ENCODE measurements around the gene DNAJC25.

Gene DNAJC25

DNA sequence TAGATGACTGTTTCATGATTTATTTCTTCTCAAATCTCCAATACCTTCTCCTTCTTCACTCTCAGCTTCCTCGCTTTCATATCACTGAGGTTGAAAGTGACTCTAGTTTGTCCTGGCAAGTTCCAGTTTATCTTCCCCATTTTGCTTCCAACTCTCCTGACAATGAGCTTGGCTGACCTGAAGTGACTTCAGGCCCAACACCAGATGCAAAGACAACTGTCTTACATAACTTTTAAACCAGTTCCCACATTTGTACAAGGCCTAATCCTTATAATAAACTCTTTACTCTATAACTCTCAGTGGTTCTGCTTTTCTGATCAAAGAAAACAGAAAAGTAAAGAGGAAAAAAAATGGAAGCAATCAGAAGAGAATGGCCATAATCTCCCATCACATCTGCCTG, 52.3 kb downstream of the DNAJC25 start:
- Histone ChIP-seq H3K27ac (ENCODE audit: low read depth, low read length) (no peak overlapping the region), H3K36me3 (ENCODE audit: control insufficient read depth in 5 of 5, insufficient read depth in 5 of 5, low read length in 5 of 5) (peaks cover 0 to 5% (median 1%) of the 10 kb centered on the region in 5 donors), H3K27me3 (ENCODE audit: control insufficient read depth in 5 of 5, insufficient read depth in 4 of 5, low read length in 5 of 5) (no peaks in the 10 kb centered on the region), H3K4me1 (ENCODE audit: control insufficient read depth in 5 of 5, insufficient read depth in 5 of 5, low read length in 5 of 5) (peaks cover 0 to 7% (median 3%) of the 10 kb centered on the region in 5 donors), H3K4me3 (ENCODE audit: low read depth in 1 of 5, low read length in 5 of 5) (no peak overlapping the region), H3K9ac (ENCODE audit: low read length in 5 of 5) (no peak overlapping the region), H3K9me3 (ENCODE audit: control insufficient read depth in 5 of 5, low read length in 5 of 5) (no peaks in the 10 kb centered on the region)

DNA sequence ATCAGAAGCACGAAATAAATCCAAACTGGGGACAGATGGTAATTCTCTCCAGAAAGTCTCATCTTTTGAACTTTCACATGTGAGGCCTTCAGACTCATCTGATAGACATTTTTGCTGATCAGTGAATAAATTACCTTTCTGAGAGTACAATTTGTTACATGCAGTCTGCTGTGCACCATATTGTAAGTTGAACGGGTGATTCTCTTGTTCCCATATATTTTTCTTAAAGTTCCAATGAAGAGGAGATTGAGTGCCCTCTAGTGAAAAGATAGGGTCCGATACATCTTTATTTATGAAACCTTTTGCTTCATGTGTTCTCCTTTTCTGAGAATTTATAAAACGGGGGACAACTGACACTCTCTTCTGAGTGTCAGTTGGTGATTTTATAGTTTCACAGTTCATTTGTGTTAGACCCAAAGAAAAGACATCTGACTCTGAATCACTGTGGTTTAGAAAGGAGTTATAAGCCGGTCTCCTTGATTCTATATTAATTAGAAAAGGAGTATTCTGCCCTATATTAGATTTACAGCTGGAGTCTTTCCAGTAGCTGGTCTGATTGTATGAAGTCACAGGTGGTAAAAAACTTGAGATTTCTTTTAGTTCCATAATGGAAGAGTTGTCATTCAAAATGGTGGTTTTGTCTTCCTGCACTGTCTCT, 60.7 kb downstream of the DNAJC25 start:
- Histone ChIP-seq H3K36me3 (ENCODE audit: control insufficient read depth in 5 of 5, insufficient read depth in 5 of 5, low read length in 5 of 5) (no peaks in the 10 kb centered on the region), H3K4me1 (ENCODE audit: control insufficient read depth in 5 of 5, insufficient read depth in 5 of 5, low read length in 5 of 5) (peaks cover 0 to 3% (median 0%) of the 10 kb centered on the region in 5 donors), H3K9ac (ENCODE audit: low read length in 5 of 5) (no peak overlapping the region), H3K9me3 (ENCODE audit: control insufficient read depth in 5 of 5, low read length in 5 of 5) (no peaks in the 10 kb centered on the region), H3K27ac (ENCODE audit: low read depth, low read length) (no peak overlapping the region), H3K4me3 (ENCODE audit: low read depth in 1 of 5, low read length in 5 of 5) (no peak overlapping the region), H3K27me3 (ENCODE audit: control insufficient read depth in 5 of 5, insufficient read depth in 4 of 5, low read length in 5 of 5) (no peaks in the 10 kb centered on the region)

DNA sequence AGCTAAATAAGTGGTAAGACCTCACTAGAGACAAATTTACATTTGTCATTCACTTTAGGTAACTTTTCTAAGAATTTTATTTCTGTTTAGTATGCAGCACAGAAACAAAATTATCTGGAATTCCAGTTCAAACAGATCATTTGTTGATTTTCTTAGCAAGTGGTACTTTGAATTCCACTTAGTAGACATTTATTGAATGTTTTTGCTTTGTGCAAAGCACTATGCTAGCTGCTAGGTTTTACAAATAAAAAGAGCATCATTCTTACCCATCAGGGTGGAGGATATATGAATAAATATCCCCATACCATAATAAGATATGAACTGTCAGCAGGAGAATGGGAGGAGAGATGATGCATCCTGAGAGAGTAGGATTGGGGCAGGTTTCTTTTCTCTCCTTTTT, 65.7 kb downstream of the DNAJC25 start:
- H3K4me1 ChIP-seq (ENCODE audit: control insufficient read depth in 5 of 5, insufficient read depth in 5 of 5, low read length in 5 of 5) = peaks cover 0 to 6% (median 0%) of the 10 kb centered on the region in 5 donors
- no peak overlapping the region for H3K4me3 ChIP-seq (ENCODE audit: low read depth in 1 of 5, low read length in 5 of 5)
- no peak overlapping the region for H3K27ac ChIP-seq (ENCODE audit: low read depth, low read length)

DNA sequence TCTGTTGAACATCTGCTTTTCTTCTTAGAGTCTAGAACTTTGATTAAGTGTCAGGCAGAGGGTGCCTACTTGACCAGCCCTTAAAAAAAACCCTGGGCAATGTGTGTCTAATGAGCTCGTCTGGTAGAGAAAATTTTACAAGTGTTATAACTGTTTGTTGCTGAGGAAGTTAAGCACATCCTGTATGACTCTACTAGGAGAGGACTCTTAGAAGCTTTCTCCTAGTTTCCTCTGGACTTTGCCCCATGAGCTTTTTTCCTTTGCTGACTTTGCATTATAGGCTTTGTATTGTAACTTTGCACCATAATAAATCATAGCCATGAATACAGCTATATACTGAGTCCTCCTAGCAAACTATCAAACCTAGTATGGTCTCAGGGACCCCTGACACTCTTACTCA, 69.6 kb downstream of the DNAJC25 start:
- Histone ChIP-seq H3K9ac (ENCODE audit: low read length in 5 of 5) (no peak overlapping the region), H3K9me3 (ENCODE audit: control insufficient read depth in 5 of 5, low read length in 5 of 5) (no peaks in the 10 kb centered on the region), H3K4me1 (ENCODE audit: control insufficient read depth in 5 of 5, insufficient read depth in 5 of 5, low read length in 5 of 5) (peaks cover 0 to 6% (median 0%) of the 10 kb centered on the region in 5 donors), H3K27me3 (ENCODE audit: control insufficient read depth in 5 of 5, insufficient read depth in 4 of 5, low read length in 5 of 5) (no peaks in the 10 kb centered on the region), H3K27ac (ENCODE audit: low read depth, low read length) (no peak overlapping the region), H3K4me3 (ENCODE audit: low read depth in 1 of 5, low read length in 5 of 5) (no peak overlapping the region), H3K36me3 (ENCODE audit: control insufficient read depth in 5 of 5, insufficient read depth in 5 of 5, low read length in 5 of 5) (no peaks in the 10 kb centered on the region)

More for the DNA sequence above, 65.7 kb downstream of the DNAJC25 start:
- Histone ChIP-seq H3K9ac (ENCODE audit: low read length in 5 of 5) (no peak overlapping the region), H3K9me3 (ENCODE audit: control insufficient read depth in 5 of 5, low read length in 5 of 5) (no peaks in the 10 kb centered on the region), H3K36me3 (ENCODE audit: control insufficient read depth in 5 of 5, insufficient read depth in 5 of 5, low read length in 5 of 5) (no peaks in the 10 kb centered on the region), H3K27me3 (ENCODE audit: control insufficient read depth in 5 of 5, insufficient read depth in 4 of 5, low read length in 5 of 5) (no peaks in the 10 kb centered on the region)

All from subcutaneous abdominal adipose tissue (tissue), 5 donors.